ENCODE measurements around the gene CNEP1R1.
"Not testable (repeated sequence)": the region's sequence is repeated elsewhere in the genome, so short reads cannot be mapped to it uniquely, and the experiment has no call there.

The CNEP1R1 gene

GRCh38 chr16:50001144-50001543, 23.9 kb upstream of the CNEP1R1 start:
- Histone ChIP-seq H3K27me3 (ENCODE audit: control insufficient read depth, insufficient read depth, low read length) (no peaks in the 10 kb centered on the region), H3K27ac (ENCODE audit: low read depth, low read length) (no peak overlapping the region), H3K36me3 (ENCODE audit: control insufficient read depth, insufficient read depth, low read length) (no peaks in the 10 kb centered on the region), H3K9ac (ENCODE audit: low read length) (no peak overlapping the region), H3K4me3 (ENCODE audit: low read length) (no peak overlapping the region), H3K4me1 (ENCODE audit: control insufficient read depth, insufficient read depth, low read length) (no peaks in the 10 kb centered on the region)

GRCh38 chr16:50002190-50002589, 22.8 kb upstream of the CNEP1R1 start:
- H3K4me1 ChIP-seq (ENCODE audit: control insufficient read depth, insufficient read depth, low read length) = no peaks in the 10 kb centered on the region
- H3K27ac ChIP-seq (ENCODE audit: low read depth, low read length) = no peak overlapping the region

GRCh38 chr16:50004239-50004638, 20.8 kb upstream of the CNEP1R1 start:
- Histone ChIP-seq H3K4me3 (ENCODE audit: low read length) (no peak overlapping the region), H3K36me3 (ENCODE audit: control insufficient read depth, insufficient read depth, low read length) (no peaks in the 10 kb centered on the region), H3K27ac (ENCODE audit: low read depth, low read length) (no peak overlapping the region), H3K4me1 (ENCODE audit: control insufficient read depth, insufficient read depth, low read length) (no peaks in the 10 kb centered on the region), H3K27me3 (ENCODE audit: control insufficient read depth, insufficient read depth, low read length) (no peaks in the 10 kb centered on the region), H3K9ac (ENCODE audit: low read length) (no peak overlapping the region)

More at GRCh38 chr16:50002190-50002589, 22.8 kb upstream of the CNEP1R1 start:
- H3K36me3 ChIP-seq (ENCODE audit: control insufficient read depth, insufficient read depth, low read length) = no peaks in the 10 kb centered on the region
- H3K4me3 ChIP-seq (ENCODE audit: low read length) = no peak overlapping the region
- no peaks in the 10 kb centered on the region for H3K27me3 ChIP-seq (ENCODE audit: control insufficient read depth, insufficient read depth, low read length)
- H3K9ac ChIP-seq (ENCODE audit: low read length) = no peak overlapping the region

DNA sequence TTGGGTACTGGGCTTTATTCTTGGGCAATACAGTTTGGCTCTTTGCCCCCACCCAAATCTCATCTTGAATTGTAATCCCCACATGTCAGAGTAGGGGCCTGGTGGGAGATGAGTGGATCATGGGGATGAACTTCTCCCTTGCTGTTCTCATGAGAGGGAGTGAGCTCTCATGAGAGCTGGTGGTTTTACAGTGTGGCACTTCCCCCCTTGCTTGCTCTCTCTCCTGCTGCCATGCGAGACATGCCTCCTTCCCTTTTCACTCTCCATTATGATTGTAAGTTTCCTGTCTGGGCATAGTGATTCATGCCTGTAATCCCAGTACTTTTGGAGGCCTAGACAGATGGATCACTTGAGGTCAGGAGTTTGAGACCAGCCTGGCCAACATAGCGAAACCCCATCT, 18.1 kb upstream of the CNEP1R1 start:
- H3K4me1 ChIP-seq (ENCODE audit: control insufficient read depth, insufficient read depth, low read length) = no peaks in the 10 kb centered on the region
- no peaks in the 10 kb centered on the region for H3K36me3 ChIP-seq (ENCODE audit: control insufficient read depth, insufficient read depth, low read length)
- H3K4me3 ChIP-seq (ENCODE audit: low read length) = no peak overlapping the region
- no peak overlapping the region for H3K27ac ChIP-seq (ENCODE audit: low read depth, low read length)
- H3K27me3 ChIP-seq (ENCODE audit: control insufficient read depth, insufficient read depth, low read length) = no peaks in the 10 kb centered on the region
- H3K9ac ChIP-seq (ENCODE audit: low read length) = no peak overlapping the region

DNA sequence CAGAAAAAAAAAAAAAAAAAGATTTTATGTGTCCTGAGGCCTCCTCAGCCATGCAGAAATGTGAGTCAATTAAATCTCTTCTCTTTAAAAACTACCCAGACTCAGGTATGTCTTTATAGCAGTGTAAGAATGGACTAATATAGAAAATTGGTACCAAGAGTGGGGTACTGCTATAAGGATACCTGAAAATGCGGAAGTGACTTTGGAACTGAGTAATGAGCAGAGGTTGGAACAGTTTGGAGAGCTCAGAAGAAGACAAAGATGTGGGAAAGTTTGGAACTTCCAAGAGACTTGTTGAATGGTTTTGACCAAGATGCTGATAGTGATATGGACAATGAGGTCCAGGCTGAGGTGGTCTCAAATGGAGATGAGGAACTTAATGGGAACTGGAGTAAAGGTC, 17.3 kb upstream of the CNEP1R1 start:
- H3K27ac ChIP-seq (ENCODE audit: low read depth, low read length) = no peak overlapping the region
- no peaks in the 10 kb centered on the region for H3K4me1 ChIP-seq (ENCODE audit: control insufficient read depth, insufficient read depth, low read length)

GRCh38 chr16:50010212-50010611, 14.8 kb upstream of the CNEP1R1 start:
- H3K27me3 ChIP-seq (ENCODE audit: control insufficient read depth, insufficient read depth, low read length) = no peaks in the 10 kb centered on the region
- H3K27ac ChIP-seq (ENCODE audit: low read depth, low read length) = no peak overlapping the region

More for the DNA sequence above, 17.3 kb upstream of the CNEP1R1 start:
- no peaks in the 10 kb centered on the region for H3K36me3 ChIP-seq (ENCODE audit: control insufficient read depth, insufficient read depth, low read length)
- H3K9ac ChIP-seq (ENCODE audit: low read length) = no peak overlapping the region
- no peaks in the 10 kb centered on the region for H3K27me3 ChIP-seq (ENCODE audit: control insufficient read depth, insufficient read depth, low read length)
- H3K4me3 ChIP-seq (ENCODE audit: low read length) = no peak overlapping the region

GRCh38 chr16:50011707-50012106, 13.3 kb upstream of the CNEP1R1 start:
- Histone ChIP-seq H3K36me3 (ENCODE audit: control insufficient read depth, insufficient read depth, low read length) (no peaks in the 10 kb centered on the region), H3K27me3 (ENCODE audit: control insufficient read depth, insufficient read depth, low read length) (no peaks in the 10 kb centered on the region), H3K4me3 (ENCODE audit: low read length) (no peak overlapping the region), H3K9ac (ENCODE audit: low read length) (no peak overlapping the region), H3K4me1 (ENCODE audit: control insufficient read depth, insufficient read depth, low read length) (no peaks in the 10 kb centered on the region), H3K27ac (ENCODE audit: low read depth, low read length) (no peak overlapping the region)

More at GRCh38 chr16:50010212-50010611, 14.8 kb upstream of the CNEP1R1 start:
- Histone ChIP-seq H3K36me3 (ENCODE audit: control insufficient read depth, insufficient read depth, low read length) (no peaks in the 10 kb centered on the region), H3K4me3 (ENCODE audit: low read length) (no peak overlapping the region), H3K4me1 (ENCODE audit: control insufficient read depth, insufficient read depth, low read length) (no peaks in the 10 kb centered on the region), H3K9ac (ENCODE audit: low read length) (no peak overlapping the region)

GRCh38 chr16:50012182-50012581, 12.8 kb upstream of the CNEP1R1 start:
- Histone ChIP-seq H3K4me1 (ENCODE audit: control insufficient read depth, insufficient read depth, low read length) (no peaks in the 10 kb centered on the region), H3K36me3 (ENCODE audit: control insufficient read depth, insufficient read depth, low read length) (no peaks in the 10 kb centered on the region), H3K27ac (ENCODE audit: low read depth, low read length) (no peak overlapping the region), H3K27me3 (ENCODE audit: control insufficient read depth, insufficient read depth, low read length) (no peaks in the 10 kb centered on the region), H3K4me3 (ENCODE audit: low read length) (no peak overlapping the region), H3K9ac (ENCODE audit: low read length) (no peak overlapping the region)

GRCh38 chr16:50014211-50014610, 10.8 kb upstream of the CNEP1R1 start:
- not testable (repeated sequence) for H3K27me3 ChIP-seq (ENCODE audit: control insufficient read depth, insufficient read depth, low read length); H3K4me1 ChIP-seq (ENCODE audit: control insufficient read depth, insufficient read depth, low read length); H3K4me3 ChIP-seq (ENCODE audit: low read length); H3K36me3 ChIP-seq (ENCODE audit: control insufficient read depth, insufficient read depth, low read length); H3K9ac ChIP-seq (ENCODE audit: low read length); H3K27ac ChIP-seq (ENCODE audit: low read depth, low read length)

GRCh38 chr16:50015631-50016030, 9.4 kb upstream of the CNEP1R1 start:
- no peak overlapping the region for H3K9ac ChIP-seq (ENCODE audit: low read length)
- no peaks in the 10 kb centered on the region for H3K4me1 ChIP-seq (ENCODE audit: control insufficient read depth, insufficient read depth, low read length)
- H3K4me3 ChIP-seq (ENCODE audit: low read length) = no peak overlapping the region
- no peaks in the 10 kb centered on the region for H3K36me3 ChIP-seq (ENCODE audit: control insufficient read depth, insufficient read depth, low read length)
- H3K27ac ChIP-seq (ENCODE audit: low read depth, low read length) = no peak overlapping the region
- no peaks in the 10 kb centered on the region for H3K27me3 ChIP-seq (ENCODE audit: control insufficient read depth, insufficient read depth, low read length)

DNA sequence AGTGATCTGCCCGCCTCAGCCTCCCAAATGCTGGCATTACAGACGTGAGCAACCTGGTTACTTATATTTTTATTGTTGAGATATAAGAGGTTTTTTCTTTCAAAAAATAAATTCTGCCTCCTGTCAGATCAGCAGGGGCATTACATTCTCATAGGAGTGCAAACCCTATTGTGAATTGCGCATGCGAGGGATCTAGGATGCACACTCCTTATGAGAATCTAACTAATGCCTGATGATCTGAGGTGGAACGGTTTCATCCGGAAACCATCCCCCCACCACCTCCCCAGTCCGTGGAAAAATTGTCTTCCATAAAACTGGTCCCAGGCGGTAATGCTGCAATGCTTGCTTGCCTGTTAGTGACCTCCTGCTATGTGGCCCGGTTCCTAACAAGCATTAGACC, 7.5 kb upstream of the CNEP1R1 start:
- H3K9ac ChIP-seq (ENCODE audit: low read length) = no peak overlapping the region
- H3K27me3 ChIP-seq (ENCODE audit: control insufficient read depth, insufficient read depth, low read length) = no peaks in the 10 kb centered on the region
- no peak overlapping the region for H3K27ac ChIP-seq (ENCODE audit: low read depth, low read length)
- no peak overlapping the region for H3K4me3 ChIP-seq (ENCODE audit: low read length)
- H3K36me3 ChIP-seq (ENCODE audit: control insufficient read depth, insufficient read depth, low read length) = no peaks in the 10 kb centered on the region
- no peaks in the 10 kb centered on the region for H3K4me1 ChIP-seq (ENCODE audit: control insufficient read depth, insufficient read depth, low read length)

DNA sequence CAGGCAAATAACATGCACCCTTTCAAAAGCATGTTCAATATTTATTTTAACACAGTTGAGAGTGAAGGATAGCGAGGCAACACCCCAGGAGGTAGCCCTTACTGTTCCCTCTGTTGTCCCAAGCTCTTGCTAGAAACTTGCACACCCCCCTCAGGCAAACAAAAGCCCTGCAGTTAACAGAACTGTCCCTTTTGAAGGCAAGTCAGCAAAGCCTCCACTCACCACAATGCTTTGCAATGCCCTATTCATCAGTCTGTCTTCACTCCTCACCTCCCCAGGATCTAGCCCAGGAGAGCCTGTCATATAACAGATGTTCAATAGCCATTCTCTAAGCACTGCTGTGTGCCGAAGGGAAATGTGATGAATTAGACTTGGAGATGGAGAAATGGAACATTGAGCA, 3.5 kb upstream of the CNEP1R1 start:
- Histone ChIP-seq H3K4me1 (ENCODE audit: control insufficient read depth, insufficient read depth, low read length) (peaks cover 5% of the 10 kb centered on the region), H3K9ac (ENCODE audit: low read length) (no peak overlapping the region), H3K27ac (ENCODE audit: low read depth, low read length) (no peak overlapping the region), H3K27me3 (ENCODE audit: control insufficient read depth, insufficient read depth, low read length) (no peaks in the 10 kb centered on the region), H3K36me3 (ENCODE audit: control insufficient read depth, insufficient read depth, low read length) (no peaks in the 10 kb centered on the region), H3K4me3 (ENCODE audit: low read length) (no peak overlapping the region)

DNA sequence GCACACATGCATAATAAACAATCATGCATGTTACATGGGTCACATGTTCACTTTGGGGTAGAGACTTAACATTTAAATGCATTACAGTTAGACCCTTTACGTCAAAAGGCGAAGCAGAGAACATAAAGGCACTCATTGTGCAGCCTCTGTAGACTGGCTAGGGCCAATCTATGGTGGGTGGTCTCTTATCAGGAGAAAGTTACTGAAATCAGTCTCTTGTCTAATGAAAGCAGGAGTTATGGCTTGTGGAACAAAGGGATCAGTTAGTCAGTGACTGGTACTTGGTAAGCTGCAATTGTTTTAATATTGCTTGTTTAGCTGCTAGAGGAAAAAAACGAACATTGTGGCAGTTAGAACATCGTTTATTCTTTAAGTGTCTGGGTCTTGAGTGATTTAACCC, 1.4 kb upstream of the CNEP1R1 start:
- Histone ChIP-seq H3K4me3 (ENCODE audit: low read length) (no peak overlapping the region), H3K27ac (ENCODE audit: low read depth, low read length) (no peak overlapping the region), H3K9ac (ENCODE audit: low read length) (no peak overlapping the region)

More for the DNA sequence above, 1.4 kb upstream of the CNEP1R1 start:
- no peaks in the 10 kb centered on the region for H3K27me3 ChIP-seq (ENCODE audit: control insufficient read depth, insufficient read depth, low read length)
- peaks cover 5% of the 10 kb centered on the region for H3K4me1 ChIP-seq (ENCODE audit: control insufficient read depth, insufficient read depth, low read length)
- H3K36me3 ChIP-seq (ENCODE audit: control insufficient read depth, insufficient read depth, low read length) = no peaks in the 10 kb centered on the region
